Hepatocyte (in vitro differentiated cells): Measurements from ENCODE around the gene CDHR2. TPM values are rescaled to one million over a fixed set of nuclear protein-coding genes. Genes with fewer than 3 reads are reported as not detected.

Experiments used
- DNase-seq: peaks from one replicate; pipeline ENCODE4 v3.0.0-alpha.2; 2016; ENCODE audit warnings: low spot score
- H2AFZ ChIP-seq: fragments of 200-600 bp; sonication (generic); 2 replicates; pipeline ENCODE4 v1.6.0; 2016; ENCODE audit warnings: antibody characterized with exemption, mild to moderate bottlenecking
- H3K27ac ChIP-seq: fragments of 200-600 bp; sonication (generic); 2 replicates; pipeline ENCODE4 v1.5.1; 2016; ENCODE audit warnings: mild to moderate bottlenecking
- H3K27me3 ChIP-seq: fragments of 200-600 bp; sonication (generic); 2 replicates; pipeline ENCODE4 v1.6.1; 2016
- H3K36me3 ChIP-seq: fragments of 200-600 bp; sonication (generic); replicated peaks from 2 replicates; pipeline ENCODE4 v1.5.1; 2016; ENCODE audit warnings: low read depth; ENCODE audit not compliant: insufficient read depth
- H3K4me1 ChIP-seq: fragments of 200-600 bp; sonication (generic); 2 replicates; pipeline ENCODE4 v1.5.1; 2016; ENCODE audit warnings: mild to moderate bottlenecking, moderate library complexity; ENCODE audit not compliant: insufficient read depth
- H3K4me2 ChIP-seq: fragments of 200-600 bp; sonication (generic); 2 replicates; pipeline ENCODE4 v1.6.0; 2016
- H3K4me3 ChIP-seq: fragments of 200-600 bp; sonication (generic); 2 replicates; pipeline ENCODE4 v1.5.1; 2016; ENCODE audit warnings: mild to moderate bottlenecking
- H3K79me2 ChIP-seq: fragments of 200-600 bp; sonication (generic); 2 replicates; pipeline ENCODE4 v1.6.0; 2017; ENCODE audit warnings: mild to moderate bottlenecking
- H3K9me2 ChIP-seq: fragments of 200-600 bp; sonication (generic); replicated peaks from 2 replicates; pipeline ENCODE4 v1.6.0; 2017; ENCODE audit warnings: mild to moderate bottlenecking; ENCODE audit not compliant: insufficient read depth
- H3K9me3 ChIP-seq: fragments of 200-600 bp; sonication (generic); 2 replicates; pipeline ENCODE4 v1.5.1; 2016; ENCODE audit warnings: low read depth, mild to moderate bottlenecking
- H4K20me1 ChIP-seq: fragments of 200-600 bp; sonication (generic); 2 replicates; pipeline ENCODE4 v1.6.0; 2016; ENCODE audit warnings: mild to moderate bottlenecking; ENCODE audit not compliant: insufficient read depth, poor library complexity, severe bottlenecking
- CTCF ChIP-seq: fragments of 200-600 bp; sonication (generic); IDR thresholded peaks from 2 replicates; pipeline ENCODE4 v1.5.1; 2016; ENCODE audit warnings: antibody characterized with exemption, mild to moderate bottlenecking; ENCODE audit not compliant: poor library complexity
- EZH2 ChIP-seq: fragments of 200-600 bp; sonication (generic); IDR thresholded peaks from 2 replicates; pipeline ENCODE4 v1.6.1; 2016; ENCODE audit warnings: antibody characterized with exemption, mild to moderate bottlenecking, borderline replicate concordance
- EZH2phosphoT487 ChIP-seq: fragments of 200-600 bp; sonication (generic); IDR thresholded peaks from one replicate; pipeline ENCODE4 v1.6.1; 2018; ENCODE audit warnings: antibody characterized with exemption, mild to moderate bottlenecking, low read depth, moderate library complexity; ENCODE audit not compliant: unreplicated experiment, severe bottlenecking
- WGBS: methylation state at CpG from one replicate; pipeline ENCODE4 v1.1.6; 2016; ENCODE audit warnings: low lambda C conversion rate; ENCODE audit errors: missing lambda C conversion rate; 5-methylcytosine and 5-hydroxymethylcytosine counted together
- polyA plus RNA-seq: library from polyadenylated mRNA; unstranded; fragments of >200 nt; fragmentation: Nextera tagmentation; extraction: Ambion mirVana; gene quantifications from 2 replicates; pipeline ENCODE4 v1.2.1, GENCODE V29; 2016
- total RNA-seq: library from RNA; depleted of rRNA; stranded (reverse); fragments of >200 nt; gene quantifications from 2 replicates; pipeline ENCODE4 v1.2.3, GENCODE V29; 2014

Gene CDHR2
- total and polyA plus RNA-seq, 2 experiments from 2014 or later, result 28.3 to 29.8 TPM

- H3K27ac ChIP-seq, result no peak overlapping the region
- H3K27me3 ChIP-seq, result no peaks in the 10 kb centered on the region
- H3K79me2 ChIP-seq, result peaks cover 2% of the 10 kb centered on the region
- no peaks in the 10 kb centered on the region for H3K9me3 ChIP-seq
- no peaks in the 10 kb centered on the region for H3K36me3 ChIP-seq
- no peak overlapping the region for H2AFZ ChIP-seq
- H3K4me2 ChIP-seq, result no peak overlapping the region
- H3K9me2 ChIP-seq, result no peaks in the 10 kb centered on the region
- no peaks in the 10 kb centered on the region for H4K20me1 ChIP-seq
- WGBS, result 48% methylated on average over 12 of the region's 15 CpGs
- no peak for TF ChIP-seq EZH2
- TF ChIP-seq CTCF, result no peak
- no peak for TF ChIP-seq EZH2phosphoT487
- no peak overlapping the region for H3K4me3 ChIP-seq
- H3K4me1 ChIP-seq, result peaks cover 4% of the 10 kb centered on the region
- DNase-seq, result no peak
Measured at GRCh38 chr5:176642675-176643490, 93.7 kb downstream of the CDHR2 start.

- Histone ChIP-seq H3K4me1 (peaks cover 9% of the 10 kb centered on the region), H3K36me3 (no peaks in the 10 kb centered on the region), H3K27ac (no peak overlapping the region), H3K4me3 (no peak overlapping the region), H3K79me2 (peaks cover 10% of the 10 kb centered on the region), H3K9me3 (no peaks in the 10 kb centered on the region), H4K20me1 (no peaks in the 10 kb centered on the region), H3K4me2 (no peak overlapping the region), H2AFZ (no peak overlapping the region), H3K9me2 (no peaks in the 10 kb centered on the region), H3K27me3 (no peaks in the 10 kb centered on the region)
- 81% methylated on average over 11 of the region's 11 CpGs for WGBS
- no peak for TF ChIP-seq EZH2
- DNase-seq, result no peak
Measured at GRCh38 chr5:176643491-176644219, 94.5 kb downstream of the CDHR2 start.

- no peak for TF ChIP-seq EZH2
- no peak for TF ChIP-seq EZH2phosphoT487
- TF ChIP-seq CTCF, result no peak
Measured at GRCh38 chr5:176644294-176644693, 95.2 kb downstream of the CDHR2 start.

More at GRCh38 chr5:176644294-176644693, 95.2 kb downstream of the CDHR2 start:
- Histone ChIP-seq H3K9me2 (no peaks in the 10 kb centered on the region), H3K4me3 (no peak overlapping the region), H3K4me1 (peaks cover 9% of the 10 kb centered on the region), H3K9me3 (no peaks in the 10 kb centered on the region), H2AFZ (no peak overlapping the region), H4K20me1 (no peaks in the 10 kb centered on the region), H3K4me2 (no peak overlapping the region), H3K27me3 (no peaks in the 10 kb centered on the region), H3K27ac (no peak overlapping the region), H3K36me3 (no peaks in the 10 kb centered on the region), H3K79me2 (peaks cover 16% of the 10 kb centered on the region)
- 68% methylated on average over 8 of the region's 9 CpGs for WGBS
- DNase-seq, result no peak
